Fibroblast of lung (primary cell): ENCODE measurements around the gene KLF17.

Source experiments
- CTCF ChIP-seq, 2 donors: IDR thresholded peaks in 1 of 2; conservative IDR thresholded peaks in 1 of 2; 1 replicate in 1 of 2; 2 replicates in 1 of 2; pipeline ENCODE4 v1.5.1; 2011 to 2012; ENCODE audit warnings: low read length in 2 of 2, control low read depth in 1 of 2, inconsistent platforms in 1 of 2, low read depth in 1 of 2, mild to moderate bottlenecking in 1 of 2
- EZH2 ChIP-seq: IDR thresholded peaks from 2 replicates; pipeline ENCODE4 v1.5.1; 2012; ENCODE audit warnings: low read length, control low read depth, mild to moderate bottlenecking; ENCODE audit errors: missing control alignments

DNA sequence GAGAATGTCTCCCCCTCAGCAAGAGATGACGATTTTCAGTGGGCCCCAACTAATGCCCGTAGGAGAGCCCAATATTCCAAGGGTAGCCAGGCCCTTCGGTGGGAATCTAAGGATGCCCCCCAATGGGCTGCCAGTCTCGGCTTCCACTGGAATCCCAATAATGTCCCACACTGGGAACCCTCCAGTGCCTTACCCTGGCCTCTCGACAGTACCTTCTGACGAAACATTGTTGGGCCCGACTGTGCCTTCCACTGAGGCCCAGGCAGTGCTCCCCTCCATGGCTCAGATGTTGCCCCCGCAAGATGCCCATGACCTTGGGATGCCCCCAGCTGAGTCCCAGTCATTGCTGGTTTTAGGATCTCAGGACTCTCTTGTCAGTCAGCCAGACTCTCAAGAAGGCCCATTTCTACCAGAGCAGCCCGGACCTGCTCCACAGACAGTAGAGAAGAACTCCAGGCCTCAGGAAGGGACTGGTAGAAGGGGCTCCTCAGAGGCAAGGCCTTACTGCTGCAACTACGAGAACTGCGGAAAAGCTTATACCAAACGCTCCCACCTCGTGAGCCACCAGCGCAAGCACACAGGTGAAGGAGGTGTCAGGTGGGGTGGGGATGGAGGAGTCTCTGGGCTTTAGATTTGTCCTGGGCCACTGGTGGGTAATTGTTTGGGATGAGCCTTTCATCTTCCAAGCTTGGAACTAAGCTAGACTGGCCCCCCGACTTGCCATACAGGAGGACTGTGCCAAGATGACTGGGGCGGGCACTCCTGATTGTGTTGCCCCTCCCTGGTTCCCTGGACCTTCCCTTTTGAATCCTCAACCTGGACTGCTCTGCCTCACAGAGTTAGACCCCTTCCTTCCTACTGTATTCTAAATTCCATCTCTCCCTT is 11.2 kb downstream of the KLF17 start:
- TF ChIP-seq CTCF (conservative IDR thresholded peaks at IDR 0.05 in 1 of 2, IDR thresholded peaks at IDR 0.05 in 1 of 2; ENCODE audit: low read depth in 1 of 2, low read length in 2 of 2) (no peak), EZH2 (no peak)
